Vagina (tissue), 2 donors: ENCODE measurements around the gene THOC5. TPM values are rescaled to one million over a fixed set of nuclear protein-coding genes. Genes with fewer than 3 reads are reported as not detected.

Source experiments
- DNase-seq, 2 donors: peaks; one replicate each; pipeline ENCODE4 v3.0.0-alpha.2; 2017; ENCODE audit errors: extremely low spot score in 2 of 2
- H3K27ac ChIP-seq: fragments of 200-600 bp; sonication (generic); one replicate; pipeline ENCODE4 v1.5.1; 2019
- H3K27me3 ChIP-seq: fragments of 200-600 bp; sonication (generic); one replicate; pipeline ENCODE4 v1.5.1; 2019
- H3K36me3 ChIP-seq, 2 donors: fragments of 200-600 bp; sonication (generic); one replicate each; pipeline ENCODE4 v1.5.1; 2017 to 2019
- H3K4me1 ChIP-seq: fragments of 200-600 bp; sonication (generic); one replicate; pipeline ENCODE4 v1.5.1; 2019
- H3K4me3 ChIP-seq, 2 donors: fragments of 200-600 bp; sonication (generic); 1 replicate in 1 of 2; 2 replicates in 1 of 2; pipeline ENCODE4 v1.5.1; 2016 to 2019
- H3K9me3 ChIP-seq: fragments of 200-600 bp; sonication (generic); one replicate; pipeline ENCODE4 v1.5.1; 2019
- POLR2A ChIP-seq, 2 donors: fragments of 450-650 bp; IDR thresholded peaks; one replicate each; pipeline ENCODE4 v1.6.1; 2017; ENCODE audit warnings: antibody characterized with exemption in 2 of 2, mild to moderate bottlenecking in 2 of 2, moderate library complexity in 2 of 2
- POLR2AphosphoS5 ChIP-seq, 2 donors: sonication (generic); formaldehyde crosslinking; IDR thresholded peaks; one replicate each; pipeline ENCODE4 v1.9.0; 2017; ENCODE audit warnings: antibody characterized with exemption in 2 of 2, mild to moderate bottlenecking in 2 of 2, low read depth in 1 of 2; ENCODE audit not compliant: insufficient read depth in 1 of 2
- intact Hi-C: fragments of 100-400 bp; cut with DNase I; formaldehyde crosslinking; loops from one replicate; pipeline ENCODE4 v1.15.1; 2023
- total RNA-seq: library from RNA; depleted of rRNA; stranded (reverse); fragments of >200 nt; gene quantifications from one replicate; pipeline ENCODE4 v1.2.3, GENCODE V29; 2016
- TF ChIP-seq, protein P1 (sequence below), 3 experiments: fragments of 450-650 bp in 2 of 3; fragments of 200-600 bp in 1 of 3; sonication (generic) in 1 of 3; IDR thresholded peaks; one replicate each; pipeline ENCODE4 v1.5.1; 2017 to 2019; ENCODE audit warnings: antibody characterized with exemption in 3 of 3, mild to moderate bottlenecking in 2 of 3, moderate library complexity in 2 of 3

The THOC5 gene
- total RNA-seq, 1 donor from 2014 or later, result 32.2 TPM

DNA sequence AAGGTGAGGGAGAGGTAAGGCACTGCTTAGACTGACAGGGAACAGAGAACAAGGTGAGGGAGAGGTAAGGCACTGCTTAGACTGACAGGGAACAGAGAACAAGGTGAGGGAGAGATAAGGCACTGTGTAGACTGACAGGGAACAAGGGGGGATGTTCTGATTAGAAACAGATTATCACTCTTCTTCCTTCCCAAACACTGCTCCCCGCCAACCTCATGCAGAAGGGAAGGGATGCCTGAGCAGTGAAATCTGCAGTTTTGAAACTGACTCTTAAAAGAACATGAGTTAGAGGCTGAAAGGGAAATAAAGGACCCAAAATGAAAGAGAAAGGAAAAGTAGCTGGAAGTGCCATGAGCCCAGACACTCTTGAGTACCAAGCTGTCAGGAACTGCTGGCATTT, 43.7 kb downstream of the THOC5 start:
- Histone ChIP-seq H3K9me3 (no peaks in the 10 kb centered on the region), H3K36me3 (peaks cover 0 to 70% of the 10 kb centered on the region in 2 donors), H3K27me3 (no peaks in the 10 kb centered on the region), H3K4me3 (no peak overlapping the region), H3K4me1 (no peaks in the 10 kb centered on the region), H3K27ac (no peak overlapping the region)
- no peak for TF ChIP-seq POLR2A (IDR thresholded peaks at IDR 0.05)
- TF ChIP-seq, protein P1, sequence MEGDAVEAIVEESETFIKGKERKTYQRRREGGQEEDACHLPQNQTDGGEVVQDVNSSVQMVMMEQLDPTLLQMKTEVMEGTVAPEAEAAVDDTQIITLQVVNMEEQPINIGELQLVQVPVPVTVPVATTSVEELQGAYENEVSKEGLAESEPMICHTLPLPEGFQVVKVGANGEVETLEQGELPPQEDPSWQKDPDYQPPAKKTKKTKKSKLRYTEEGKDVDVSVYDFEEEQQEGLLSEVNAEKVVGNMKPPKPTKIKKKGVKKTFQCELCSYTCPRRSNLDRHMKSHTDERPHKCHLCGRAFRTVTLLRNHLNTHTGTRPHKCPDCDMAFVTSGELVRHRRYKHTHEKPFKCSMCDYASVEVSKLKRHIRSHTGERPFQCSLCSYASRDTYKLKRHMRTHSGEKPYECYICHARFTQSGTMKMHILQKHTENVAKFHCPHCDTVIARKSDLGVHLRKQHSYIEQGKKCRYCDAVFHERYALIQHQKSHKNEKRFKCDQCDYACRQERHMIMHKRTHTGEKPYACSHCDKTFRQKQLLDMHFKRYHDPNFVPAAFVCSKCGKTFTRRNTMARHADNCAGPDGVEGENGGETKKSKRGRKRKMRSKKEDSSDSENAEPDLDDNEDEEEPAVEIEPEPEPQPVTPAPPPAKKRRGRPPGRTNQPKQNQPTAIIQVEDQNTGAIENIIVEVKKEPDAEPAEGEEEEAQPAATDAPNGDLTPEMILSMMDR (IDR thresholded peaks at IDR 0.05), result no peak
- no peak for TF ChIP-seq POLR2AphosphoS5 (IDR thresholded peaks at IDR 0.05; ENCODE audit: insufficient read depth in 1 of 2, low read depth in 1 of 2)
- no peak for DNase-seq
- intact Hi-C loops, result no loop called here

DNA sequence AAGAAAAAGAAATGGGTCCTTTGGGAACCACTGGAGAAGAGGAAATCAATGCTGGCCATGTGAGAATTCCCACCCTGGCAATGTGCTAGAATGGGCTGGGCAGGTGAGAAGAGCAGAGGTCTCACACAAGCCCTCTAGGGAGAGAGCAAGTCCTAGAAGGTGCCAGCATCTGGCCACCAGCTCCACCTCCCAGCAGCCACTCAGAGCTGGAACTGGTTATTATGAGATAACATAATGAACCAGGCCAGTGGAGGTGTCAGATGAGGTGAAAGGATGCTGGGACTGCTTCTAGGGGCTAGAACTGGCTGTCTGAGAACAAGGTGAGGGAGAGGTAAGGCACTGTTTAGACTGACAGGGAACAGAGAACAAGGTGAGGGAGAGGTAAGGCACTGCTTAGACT, 44.3 kb downstream of the THOC5 start:
- no peak for DNase-seq
- H3K9me3 ChIP-seq, result no peaks in the 10 kb centered on the region
- no peaks in the 10 kb centered on the region for H3K4me1 ChIP-seq
- intact Hi-C loops, result no loop called here
- H3K4me3 ChIP-seq, result no peak overlapping the region
- H3K36me3 ChIP-seq, result peaks cover 0 to 64% of the 10 kb centered on the region in 2 donors
- H3K27ac ChIP-seq, result no peak overlapping the region
- H3K27me3 ChIP-seq, result no peaks in the 10 kb centered on the region
- TF ChIP-seq POLR2A (IDR thresholded peaks at IDR 0.05), result no peak
- TF ChIP-seq, protein P1 (IDR thresholded peaks at IDR 0.05), result no peak
- TF ChIP-seq POLR2AphosphoS5 (IDR thresholded peaks at IDR 0.05; ENCODE audit: insufficient read depth in 1 of 2, low read depth in 1 of 2), result no peak

DNA sequence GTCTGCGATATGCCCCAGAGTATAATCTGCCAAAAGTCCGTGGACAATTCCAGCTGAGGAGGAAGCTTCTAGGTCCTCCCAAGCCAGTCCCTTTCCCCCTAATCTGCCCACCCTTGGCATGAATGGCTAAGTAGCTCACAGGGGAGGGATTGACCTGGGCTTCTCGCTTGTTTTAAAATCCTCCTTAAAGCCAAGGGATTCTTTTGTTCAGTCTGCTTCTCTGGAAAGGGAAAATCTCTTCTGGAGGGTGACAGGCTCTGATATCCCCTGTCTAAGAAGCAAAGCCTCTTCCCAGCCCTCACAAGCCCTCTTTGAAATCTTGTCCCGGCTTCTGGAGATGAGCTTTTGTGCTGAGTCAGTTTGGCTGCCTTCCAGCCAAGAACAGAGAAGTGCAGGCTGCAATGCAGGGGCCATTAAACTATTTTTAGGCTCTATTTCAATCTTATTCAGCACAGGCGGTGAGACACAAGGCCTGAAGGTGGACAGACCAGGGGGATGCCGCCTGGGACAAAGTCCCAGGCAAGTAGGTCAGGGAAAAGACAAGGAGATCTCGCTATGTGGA, 49.7 kb downstream of the THOC5 start:
- H3K4me1 ChIP-seq, result no peaks in the 10 kb centered on the region
- H3K27me3 ChIP-seq, result no peaks in the 10 kb centered on the region
- no peak overlapping the region for H3K4me3 ChIP-seq
- H3K36me3 ChIP-seq, result peaks cover 0 to 27% of the 10 kb centered on the region in 2 donors
- intact Hi-C loops, result no loop called here
- no peaks in the 10 kb centered on the region for H3K9me3 ChIP-seq
- TF ChIP-seq POLR2A (IDR thresholded peaks at IDR 0.05), result no peak
- no peak for TF ChIP-seq POLR2AphosphoS5 (IDR thresholded peaks at IDR 0.05; ENCODE audit: insufficient read depth in 1 of 2, low read depth in 1 of 2)
- no peak overlapping the region for H3K27ac ChIP-seq
- no peak for DNase-seq

DNA sequence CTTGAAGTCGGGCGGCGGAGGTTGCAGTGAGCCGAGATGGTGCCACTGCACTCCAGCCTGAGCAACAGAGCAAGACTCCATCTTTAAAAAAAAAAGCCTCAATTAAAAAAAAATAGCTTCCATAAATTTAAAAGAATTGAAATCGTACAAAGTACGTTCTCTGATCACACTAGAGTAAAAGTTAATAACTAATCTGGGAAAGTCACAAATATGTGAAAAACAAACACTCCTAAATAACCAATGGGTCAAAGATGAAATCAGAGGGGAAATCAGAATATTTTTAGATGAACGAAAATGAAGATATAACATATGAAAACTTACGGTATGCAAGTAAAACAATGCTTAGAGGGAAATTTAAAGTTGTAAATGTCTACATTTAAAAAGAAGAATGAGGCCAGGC, 53.7 kb downstream of the THOC5 start:
- Histone ChIP-seq H3K4me3 (no peak overlapping the region), H3K27ac (no peak overlapping the region), H3K9me3 (no peaks in the 10 kb centered on the region), H3K27me3 (no peaks in the 10 kb centered on the region), H3K36me3 (no peaks in the 10 kb centered on the region), H3K4me1 (no peaks in the 10 kb centered on the region)
- intact Hi-C loops, result no loop called here
- TF ChIP-seq POLR2A (IDR thresholded peaks at IDR 0.05) (no peak), POLR2AphosphoS5 (IDR thresholded peaks at IDR 0.05; ENCODE audit: insufficient read depth in 1 of 2, low read depth in 1 of 2) (no peak)
- TF ChIP-seq, protein P1 (IDR thresholded peaks at IDR 0.05), result no peak
- DNase-seq, result no peak

DNA sequence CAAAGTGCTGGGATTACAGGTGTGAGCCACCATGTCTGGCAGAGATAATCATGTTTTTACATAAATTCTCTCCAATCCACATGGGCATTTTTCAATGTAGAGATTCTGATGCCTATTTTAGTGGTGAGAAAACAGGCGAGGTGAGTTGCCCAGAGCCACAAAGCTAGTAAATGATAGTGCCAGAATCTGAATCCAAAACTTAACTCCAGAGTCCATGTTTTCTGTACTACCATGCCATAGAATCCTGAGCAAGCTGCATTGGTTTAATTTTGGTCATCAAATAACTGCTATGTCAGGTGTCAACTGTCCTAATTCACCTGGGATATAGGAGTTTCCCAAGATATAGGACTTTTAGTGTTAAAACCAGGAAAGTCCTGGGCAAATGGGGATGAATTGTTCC, 59.9 kb downstream of the THOC5 start:
- Histone ChIP-seq H3K4me1 (no peaks in the 10 kb centered on the region), H3K27ac (no peak overlapping the region), H3K27me3 (no peaks in the 10 kb centered on the region), H3K4me3 (no peak overlapping the region), H3K36me3 (no peaks in the 10 kb centered on the region), H3K9me3 (no peaks in the 10 kb centered on the region)
- TF ChIP-seq, protein P1 (IDR thresholded peaks at IDR 0.05), result no peak
- TF ChIP-seq POLR2A (IDR thresholded peaks at IDR 0.05) (no peak), POLR2AphosphoS5 (IDR thresholded peaks at IDR 0.05; ENCODE audit: insufficient read depth in 1 of 2, low read depth in 1 of 2) (no peak)
- no peak for DNase-seq
- intact Hi-C loops, result no loop called here
